IPS DF 19.7 (cell line): ENCODE results near the gene NEDD9.

Experiments
- DNase-seq: peaks from one replicate; pipeline ENCODE4 v3.0.0-alpha.2; 2013; ENCODE audit warnings: low read depth, low spot score

NEDD9 gene

GRCh38 chr6:11235062-11235461 lies 2.6 kb upstream of the NEDD9 start:
- DNase-seq = no peak

- no peak for DNase-seq
These were observed 1.5 kb upstream of the NEDD9 start for GRCh38 chr6:11233673-11234573.

GRCh38 chr6:11232770-11233626 lies 530 bp upstream of the NEDD9 start:
- DNase-seq = no peak

- DNase-seq = no peak
These were observed 790 bp downstream of the NEDD9 start for GRCh38 chr6:11231564-11232192.

GRCh38 chr6:11231108-11231463 lies 1.4 kb downstream of the NEDD9 start:
- no peak for DNase-seq

GRCh38 chr6:11230158-11231107 lies 2.0 kb downstream of the NEDD9 start:
- DNase-seq = no peak

- DNase-seq = no peak
These were observed 2.8 kb downstream of the NEDD9 start for GRCh38 chr6:11229655-11230046.

GRCh38 chr6:11228935-11229654 lies 3.4 kb downstream of the NEDD9 start:
- no peak for DNase-seq

- no peak for DNase-seq
These were observed 4.8 kb downstream of the NEDD9 start for GRCh38 chr6:11227698-11228097.

- DNase-seq = no peak
These were observed 6.5 kb downstream of the NEDD9 start for GRCh38 chr6:11226005-11226404.

- no peak for DNase-seq
These were observed 7.5 kb downstream of the NEDD9 start for GRCh38 chr6:11224966-11225463.

- no peak for DNase-seq
These were observed 8.1 kb downstream of the NEDD9 start for GRCh38 chr6:11224252-11224965.

GRCh38 chr6:11223286-11223864 lies 9.1 kb downstream of the NEDD9 start:
- no peak for DNase-seq

GRCh38 chr6:11222385-11223277 lies 9.8 kb downstream of the NEDD9 start:
- DNase-seq = no peak

- no peak for DNase-seq
These were observed 10.7 kb downstream of the NEDD9 start for GRCh38 chr6:11221623-11222384.

- DNase-seq = no peak
These were observed 13.1 kb downstream of the NEDD9 start for GRCh38 chr6:11219400-11219834.
